GM12878 (cell line): ENCODE measurements around the gene SKAP1. TPM values are rescaled to one million over a fixed set of nuclear protein-coding genes. Genes with fewer than 3 reads are reported as not detected.

Experiments used
- ATAC-seq: fragments of 200-7000 bp; cut with Tn5 transposase; 3 replicates; pipeline ENCODE4 v1.9.1; 2020; ENCODE audit warnings: mild to moderate bottlenecking, moderate library complexity
- BruUV-seq: library from RNA; stranded (reverse); fragments of 400-500 nt; replicated peaks from 2 replicates; lab custom pipeline; 2021; lab: Mats Ljungman, UMichigan
- CTCF ChIA-PET: fragments of 300-600 bp; sonication (Branson Sonifier 250); formaldehyde crosslinking; extraction: SDS; loops from one replicate; lab custom pipeline; 2021; ENCODE audit warnings: inconsistent platforms; lab: Yijun Ruan, JAX
- POLR2A ChIA-PET: fragments of 350-600 bp; formaldehyde crosslinking; extraction: SDS; loops from one replicate; lab custom pipeline; 2021; ENCODE audit warnings: inconsistent platforms; lab: Charles Lee
- RAD21 ChIA-PET: fragments of 300-600 bp; sonication (Branson Sonifier 250); formaldehyde crosslinking; loops from one replicate; lab custom pipeline; 2023; ENCODE audit warnings: antibody characterized with exemption; ENCODE audit not compliant: unreplicated experiment; lab: Charles Lee
- SMC1A ChIA-PET: fragments of 300-600 bp; sonication (Branson Sonifier 250); formaldehyde crosslinking; loops from one replicate; lab custom pipeline; 2023; ENCODE audit not compliant: unreplicated experiment, uncharacterized antibody; lab: Charles Lee
- DNase-seq: peaks from one replicate; pipeline ENCODE4 v3.0.0-alpha.2; 2011; ENCODE audit warnings: low read depth, low spot score
- FAIRE-seq: peaks from 3 replicates; lab custom pipeline; 2011; peaks lifted over from hg19 to GRCh38; lab: Jason Lieb, UNC
- H2AFZ ChIP-seq: 2 replicates; pipeline ENCODE4 v1.6.0; 2011; ENCODE audit warnings: low read depth, low read length, control low read depth; ENCODE audit not compliant: control insufficient read depth
- H3K27ac ChIP-seq: 2 replicates; pipeline ENCODE4 v1.5.1; 2011; ENCODE audit warnings: control low read depth; ENCODE audit not compliant: control insufficient read depth, insufficient read depth
- H3K27me3 ChIP-seq, 2 experiments: replicated peaks in 1 of 2; 2 replicates each; pipeline versions ENCODE4 v1.6.0 to v1.6.1; 2011; ENCODE audit warnings: low read length in 1 of 2; ENCODE audit not compliant: control insufficient read depth in 2 of 2, insufficient read depth in 2 of 2
- H3K36me3 ChIP-seq, 2 experiments: 2 replicates each; pipeline ENCODE4 v1.5.1; 2011; ENCODE audit warnings: low read length in 1 of 2; ENCODE audit not compliant: control insufficient read depth in 2 of 2, insufficient read depth in 2 of 2
- H3K4me1 ChIP-seq: 2 replicates; pipeline ENCODE4 v1.6.1; 2011; ENCODE audit warnings: mild to moderate bottlenecking, low read length, moderate library complexity, mixed read lengths; ENCODE audit not compliant: control insufficient read depth, insufficient read depth
- H3K4me2 ChIP-seq: 2 replicates; pipeline ENCODE4 v1.6.0; 2011; ENCODE audit warnings: control low read depth; ENCODE audit not compliant: control insufficient read depth, insufficient read depth
- H3K4me3 ChIP-seq: fragments of 200-600 bp; sonication (generic); 2 replicates; pipeline ENCODE4 v1.5.1; 2016
- H3K79me2 ChIP-seq: 2 replicates; pipeline ENCODE4 v1.6.0; 2011; ENCODE audit warnings: low read length; ENCODE audit not compliant: control insufficient read depth, insufficient read depth
- H3K9ac ChIP-seq: 2 replicates; pipeline ENCODE4 v1.8.0; 2011; ENCODE audit warnings: low read length, control low read depth, mixed read lengths; ENCODE audit not compliant: control insufficient read depth, insufficient read depth
- H3K9me3 ChIP-seq: replicated peaks from 3 replicates; pipeline ENCODE4 v1.5.1; 2011; ENCODE audit warnings: mild to moderate bottlenecking, low read length; ENCODE audit not compliant: control insufficient read depth, insufficient read depth
- H4K20me1 ChIP-seq: 2 replicates; pipeline ENCODE4 v1.6.0; 2011; ENCODE audit not compliant: control insufficient read depth, insufficient read depth
- BMI1 ChIP-seq: fragments of 450-650 bp; IDR thresholded peaks from 2 replicates; pipeline ENCODE4 v1.6.1; 2016; ENCODE audit warnings: mild to moderate bottlenecking, moderate library complexity, borderline replicate concordance
- CHD4 ChIP-seq: fragments of 200-600 bp; sonication (generic); IDR thresholded peaks from 2 replicates; pipeline ENCODE4 v1.6.1; 2016; ENCODE audit warnings: mild to moderate bottlenecking
- HDAC2 ChIP-seq: fragments of 200-600 bp; sonication (generic); IDR thresholded peaks from 2 replicates; pipeline ENCODE4 v1.6.1; 2017
- SRF ChIP-seq, 2 experiments: IDR thresholded peaks; 2 replicates each; pipeline ENCODE4 v1.6.1; 2011; ENCODE audit warnings: low read depth in 2 of 2, low read length in 2 of 2, mild to moderate bottlenecking in 1 of 2, moderate library complexity in 1 of 2
- WGBS: methylation state at CpG from one replicate; pipeline ENCODE4 v1.1.6; 2016; ENCODE audit warnings: low lambda C conversion rate; ENCODE audit not compliant: insufficient replicate concordance, insufficient coverage; ENCODE audit errors: missing lambda C conversion rate; 5-methylcytosine and 5-hydroxymethylcytosine counted together
- in situ Hi-C: fragments of 300-500 bp; cut with MboI; formaldehyde crosslinking; loops from 9 replicates; pipeline ENCODE4 v1.14.3; 2018; ENCODE audit warnings: mixed read lengths
- intact Hi-C: fragments of 100-400 bp; cut with micrococcal nuclease; formaldehyde crosslinking; loops from one replicate; pipeline ENCODE4 v1.14.2; 2022; ENCODE audit not compliant: unreplicated experiment
- polyA plus RNA-seq, 11 experiments: library from polyadenylated mRNA; depleted of rRNA in 4 of 11; unstranded in 6 of 11; stranded (reverse) in 5 of 11; fragments of >200 nt; fragmentation: Nextera tagmentation in 4 of 11; fragmentation: Illumina TruSeq in 1 of 11; extraction: Ambion mirVana in 4 of 11; extraction: Trizol in 1 of 11; gene quantifications; 1 replicate in 1 of 11; 2 replicates in 10 of 11; pipeline versions ENCODE4 v1.2.1 to v1.2.3, GENCODE V29; 2011 to 2016; ENCODE audit warnings: inconsistent platforms in 2 of 11, missing spikeins in 2 of 11, low read depth in 1 of 11
- total RNA-seq, 4 experiments: library from RNA; depleted of rRNA in 3 of 4; stranded (reverse); fragments of >200 nt in 3 of 4; fragmentation: Illumina TruSeq in 1 of 4; extraction: Trizol in 1 of 4; gene quantifications; 2 replicates each; pipeline versions ENCODE4 v1.2.1 to v1.2.3, GENCODE V29; 2013 to 2021
- TF ChIP-seq, protein P1 (sequence below): fragments of 150-350 bp; IDR thresholded peaks from 2 replicates; pipeline ENCODE4 v1.6.1; 2016; ENCODE audit warnings: low read depth, low read length

SKAP1 gene
- total and polyA plus RNA-seq, 10 of the 15 experiments (the other 5 are each of a cell fraction or from before 2014, with no cell fraction given) = 17.1 to 97.6 (median 35.9) TPM

DNA sequence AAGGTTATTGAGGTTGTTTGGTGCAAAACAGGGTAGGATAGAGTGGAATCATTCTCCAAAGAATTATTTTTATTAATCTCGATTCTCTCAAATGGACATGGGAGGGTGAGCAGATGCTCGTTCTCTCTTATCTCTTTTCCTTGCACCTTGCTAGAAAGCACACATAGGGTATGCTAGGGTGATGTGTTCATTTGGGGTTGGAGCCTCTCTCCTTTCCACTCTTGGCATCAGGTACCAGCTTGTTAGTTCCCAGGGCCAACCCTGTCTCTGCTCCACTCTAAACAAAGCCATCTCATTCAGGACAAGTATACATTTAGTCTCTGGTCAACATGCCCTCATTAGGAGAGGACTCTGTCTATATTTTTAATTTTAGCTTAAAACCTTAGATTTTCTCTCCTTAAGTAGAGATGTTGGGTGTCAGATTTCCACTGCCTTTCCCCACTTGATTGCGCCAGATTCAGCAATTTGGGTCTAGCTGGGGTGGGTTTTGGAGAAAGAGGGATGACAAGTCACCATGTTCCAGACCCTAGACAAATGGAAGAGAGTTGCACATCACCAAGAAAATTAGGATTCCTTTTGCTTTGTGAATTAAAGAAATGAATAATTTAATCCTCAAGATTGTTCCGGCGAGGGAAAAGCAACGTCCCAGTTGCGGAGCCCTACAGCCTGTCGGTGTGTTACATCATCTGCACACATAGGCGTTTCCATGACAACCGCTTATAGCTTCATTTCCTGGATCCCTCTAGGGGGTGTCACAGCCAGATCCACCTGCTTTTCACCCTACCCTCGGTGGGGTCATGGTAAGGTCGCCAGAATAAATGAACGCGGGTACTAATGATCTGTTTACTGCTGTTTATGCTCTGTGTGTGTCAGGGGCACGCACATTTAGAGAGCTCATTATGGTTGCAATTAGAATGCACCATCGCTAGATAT lies 280.9 kb downstream of the SKAP1 start:
- Histone ChIP-seq H2AFZ (no peak overlapping the region), H3K9me3 (no peaks in the 10 kb centered on the region), H3K4me1 (peaks cover 13% of the 10 kb centered on the region), H3K4me3 (no peak overlapping the region), H3K27ac (no peak overlapping the region), H3K27me3 (no peaks in the 10 kb centered on the region), H4K20me1 (no peaks in the 10 kb centered on the region), H3K79me2 (no peaks in the 10 kb centered on the region), H3K36me3 (peaks cover 0 to 7% of the 10 kb centered on the region in 2 experiments; a peak in 2 of 4 replicates), H3K4me2 (no peak overlapping the region), H3K9ac (no peak overlapping the region)
- ATAC-seq (no peak), FAIRE-seq (no peak), DNase-seq (no peak)
- BruUV-seq = no TSS peak
- ChIA-PET SMC1A (no interaction called here), CTCF (interaction anchor here (1.4 kb wide), 1 partner anchor 468 kb away, joined by 3 read pairs; no protein-coding TSS in a partner anchor), POLR2A (no interaction called here), RAD21 (interaction anchor here (0.6 kb wide), 1 partner anchor 362 kb away, joined by 4 read pairs; no protein-coding TSS in a partner anchor)
- intact Hi-C loops (no loop called here), in situ Hi-C loops (no loop called here)
- WGBS = 79% methylated on average over 16 of the region's 16 CpGs
- peak; percentile 51; the same call in 1 of the 2 replicates for TF ChIP-seq BMI1
- TF ChIP-seq HDAC2 = no peak
- TF ChIP-seq SRF (IDR thresholded peaks at IDR 0.05; ENCODE audit: low read depth in 2 of 2, low read length in 2 of 2) = no peak

DNA sequence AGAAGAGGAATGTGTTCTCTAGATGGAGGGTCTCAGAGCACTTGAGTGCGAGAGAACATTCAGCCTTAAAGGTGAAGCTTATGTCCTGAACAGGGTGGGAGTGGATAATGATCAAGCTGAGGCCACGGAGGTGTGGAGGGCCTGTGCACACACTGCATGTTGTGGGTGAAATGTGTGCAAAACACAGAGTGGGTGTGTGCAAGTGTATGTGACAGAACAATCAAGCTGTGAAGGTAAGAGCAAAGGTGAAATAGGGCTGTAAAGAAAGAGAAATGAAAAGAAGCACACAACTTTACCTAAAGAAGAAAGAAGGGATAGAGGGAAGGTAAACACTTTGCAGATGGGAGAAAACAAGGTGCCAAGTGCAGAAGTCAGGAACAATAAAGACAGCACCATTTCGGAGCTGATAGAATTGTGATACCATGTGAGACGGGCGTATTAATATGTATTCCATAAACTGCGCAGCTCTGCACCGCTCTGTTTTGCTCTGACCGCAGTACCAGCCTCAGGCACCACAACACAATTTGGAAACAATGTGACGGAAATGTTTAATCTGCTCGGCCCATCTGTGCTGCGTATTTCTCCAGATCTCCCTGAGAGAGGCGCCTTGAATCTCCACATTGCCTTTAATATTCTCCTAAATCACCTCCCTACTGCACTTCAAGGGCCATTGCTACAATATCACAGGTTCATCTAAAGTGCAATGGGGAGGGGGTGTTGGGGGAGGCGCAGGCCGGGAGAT lies 281.8 kb downstream of the SKAP1 start:
- CTCF ChIA-PET = interaction anchor here (0.6 to 1.4 kb wide), 2 partner anchors 137 to 469 kb away, joined by 3 to 4 read pairs; no protein-coding TSS in a partner anchor
- Histone ChIP-seq H3K4me1 (peaks cover 20% of the 10 kb centered on the region), H3K9me3 (no peaks in the 10 kb centered on the region), H3K27me3 (no peaks in the 10 kb centered on the region), H3K4me2 (no peak overlapping the region), H4K20me1 (no peaks in the 10 kb centered on the region), H2AFZ (no peak overlapping the region), H3K36me3 (peaks cover 0 to 7% of the 10 kb centered on the region in 2 experiments; a peak in 3 of 4 replicates), H3K27ac (no peak overlapping the region), H3K9ac (no peak overlapping the region), H3K79me2 (no peaks in the 10 kb centered on the region), H3K4me3 (no peak overlapping the region)
- RAD21 ChIA-PET = no interaction called here
- POLR2A ChIA-PET = no interaction called here
- ATAC-seq (no peak), DNase-seq (no peak), FAIRE-seq (no peak)
- SMC1A ChIA-PET = interaction anchor here (0.8 to 1.2 kb wide), 3 partner anchors 11 to 175 kb away, joined by 3 to 7 read pairs (median 3); no protein-coding TSS in a partner anchor
- BruUV-seq = no TSS peak
- no peak for TF ChIP-seq CHD4
- TF ChIP-seq, protein P1, sequence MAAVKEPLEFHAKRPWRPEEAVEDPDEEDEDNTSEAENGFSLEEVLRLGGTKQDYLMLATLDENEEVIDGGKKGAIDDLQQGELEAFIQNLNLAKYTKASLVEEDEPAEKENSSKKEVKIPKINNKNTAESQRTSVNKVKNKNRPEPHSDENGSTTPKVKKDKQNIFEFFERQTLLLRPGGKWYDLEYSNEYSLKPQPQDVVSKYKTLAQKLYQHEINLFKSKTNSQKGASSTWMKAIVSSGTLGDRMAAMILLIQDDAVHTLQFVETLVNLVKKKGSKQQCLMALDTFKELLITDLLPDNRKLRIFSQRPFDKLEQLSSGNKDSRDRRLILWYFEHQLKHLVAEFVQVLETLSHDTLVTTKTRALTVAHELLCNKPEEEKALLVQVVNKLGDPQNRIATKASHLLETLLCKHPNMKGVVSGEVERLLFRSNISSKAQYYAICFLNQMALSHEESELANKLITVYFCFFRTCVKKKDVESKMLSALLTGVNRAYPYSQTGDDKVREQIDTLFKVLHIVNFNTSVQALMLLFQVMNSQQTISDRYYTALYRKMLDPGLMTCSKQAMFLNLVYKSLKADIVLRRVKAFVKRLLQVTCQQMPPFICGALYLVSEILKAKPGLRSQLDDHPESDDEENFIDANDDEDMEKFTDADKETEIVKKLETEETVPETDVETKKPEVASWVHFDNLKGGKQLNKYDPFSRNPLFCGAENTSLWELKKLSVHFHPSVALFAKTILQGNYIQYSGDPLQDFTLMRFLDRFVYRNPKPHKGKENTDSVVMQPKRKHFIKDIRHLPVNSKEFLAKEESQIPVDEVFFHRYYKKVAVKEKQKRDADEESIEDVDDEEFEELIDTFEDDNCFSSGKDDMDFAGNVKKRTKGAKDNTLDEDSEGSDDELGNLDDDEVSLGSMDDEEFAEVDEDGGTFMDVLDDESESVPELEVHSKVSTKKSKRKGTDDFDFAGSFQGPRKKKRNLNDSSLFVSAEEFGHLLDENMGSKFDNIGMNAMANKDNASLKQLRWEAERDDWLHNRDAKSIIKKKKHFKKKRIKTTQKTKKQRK = no peak
- WGBS = 91% methylated on average over 14 of the region's 14 CpGs
- intact Hi-C loops (no loop called here), in situ Hi-C loops (no loop called here)
